Stimulated activated naive CD8-positive, alpha-beta T cell treated with anti-CD3 and anti-CD28 coated beads, Interleukin-15, amount 100 ng/mL, for 72 hours (primary cell): ENCODE results near the gene MT1B.
"Not testable (repeated sequence)": the region's sequence is repeated elsewhere in the genome, so short reads cannot be mapped to it uniquely, and the experiment has no call there.

Source experiments
- ATAC-seq: fragments of 150-1000 bp; cut with Tn5 transposase; 2 replicates; pipeline ENCODE4 v1.10.0; 2021; ENCODE audit warnings: mild to moderate bottlenecking, moderate library complexity
- DNase-seq, 2 donors: peaks; one replicate each; pipeline ENCODE4 v3.0.0; 2021 to 2022
- H3K27ac Mint-ChIP-seq, 2 donors: one replicate each; pipeline ENCODE4 v1.8.0; 2022; ENCODE audit warnings: mild to moderate bottlenecking in 2 of 2, mixed read lengths in 2 of 2, moderate library complexity in 2 of 2
- H3K27me3 Mint-ChIP-seq: one replicate; pipeline ENCODE4 v1.8.0; 2022; ENCODE audit warnings: mixed read lengths
- H3K4me1 Mint-ChIP-seq: one replicate; pipeline ENCODE4 v1.8.0; 2022; ENCODE audit warnings: mild to moderate bottlenecking, mixed read lengths
- H3K4me3 Mint-ChIP-seq, 2 donors: one replicate each; pipeline ENCODE4 v1.8.0; 2022; ENCODE audit warnings: mild to moderate bottlenecking in 2 of 2, mixed read lengths in 2 of 2, moderate library complexity in 1 of 2
- H3K9me3 Mint-ChIP-seq, 2 donors: one replicate each; pipeline ENCODE4 v1.8.0; 2022; ENCODE audit warnings: mixed read lengths in 2 of 2

MT1B gene

DNA sequence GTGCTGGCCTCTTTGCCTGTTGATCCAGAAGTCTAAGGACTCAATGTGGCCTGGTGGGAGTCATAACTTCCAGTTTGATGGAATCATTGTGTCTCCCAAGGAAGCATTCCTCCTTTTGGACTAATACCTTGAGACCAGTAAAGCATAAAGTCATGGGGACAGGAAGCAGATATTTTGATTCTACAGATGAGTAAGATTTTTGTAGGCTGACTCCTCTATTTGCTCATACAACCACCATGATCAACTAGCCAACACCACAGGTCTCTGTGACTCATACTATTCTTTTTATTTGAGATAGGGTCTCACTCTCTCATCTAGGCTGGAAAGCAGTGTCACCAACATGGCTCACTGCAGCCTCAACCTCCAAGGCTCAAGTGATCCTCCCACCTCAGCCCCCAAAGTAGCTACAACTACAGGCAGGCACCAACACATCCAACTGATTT lies 37.1 kb upstream of the MT1B start:
- Mint-ChIP-seq H3K4me3 (peak overlapping the region; percentile 27 to 41), H3K9me3 (no peaks in the 10 kb centered on the region), H3K27me3 (peaks cover 32% of the 10 kb centered on the region), H3K4me1 (peaks cover 78% of the 10 kb centered on the region), H3K27ac (peak overlapping the region; percentile 66 to 74)
- ATAC-seq (peak; percentile 82), DNase-seq (peak in 1 of 2 donors; percentile 57)

DNA sequence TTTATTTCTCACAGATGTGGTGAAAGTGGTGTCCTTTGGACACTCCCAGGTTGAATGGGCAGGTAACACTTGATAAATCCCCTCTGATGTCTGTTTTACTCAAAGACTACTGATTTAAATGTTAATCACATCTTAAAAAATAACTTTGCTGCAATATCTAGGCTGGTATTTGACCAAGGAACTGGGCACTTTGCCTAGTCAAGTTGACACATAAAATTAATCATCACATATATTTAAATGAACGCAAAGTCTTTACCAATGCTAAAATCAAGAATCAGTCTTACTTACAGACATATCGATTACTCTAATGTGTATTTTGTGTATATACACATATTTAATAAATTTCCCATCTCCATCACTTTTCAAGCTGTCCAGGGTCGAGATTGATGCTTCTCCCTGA lies 36.3 kb upstream of the MT1B start:
- Mint-ChIP-seq H3K4me3 (peak overlapping the region in 1 of 2 donors; percentile 27), H3K27me3 (peaks cover 36% of the 10 kb centered on the region), H3K27ac (no peak overlapping the region), H3K4me1 (peaks cover 70% of the 10 kb centered on the region), H3K9me3 (no peaks in the 10 kb centered on the region)
- no peak for ATAC-seq
- no peak for DNase-seq

DNA sequence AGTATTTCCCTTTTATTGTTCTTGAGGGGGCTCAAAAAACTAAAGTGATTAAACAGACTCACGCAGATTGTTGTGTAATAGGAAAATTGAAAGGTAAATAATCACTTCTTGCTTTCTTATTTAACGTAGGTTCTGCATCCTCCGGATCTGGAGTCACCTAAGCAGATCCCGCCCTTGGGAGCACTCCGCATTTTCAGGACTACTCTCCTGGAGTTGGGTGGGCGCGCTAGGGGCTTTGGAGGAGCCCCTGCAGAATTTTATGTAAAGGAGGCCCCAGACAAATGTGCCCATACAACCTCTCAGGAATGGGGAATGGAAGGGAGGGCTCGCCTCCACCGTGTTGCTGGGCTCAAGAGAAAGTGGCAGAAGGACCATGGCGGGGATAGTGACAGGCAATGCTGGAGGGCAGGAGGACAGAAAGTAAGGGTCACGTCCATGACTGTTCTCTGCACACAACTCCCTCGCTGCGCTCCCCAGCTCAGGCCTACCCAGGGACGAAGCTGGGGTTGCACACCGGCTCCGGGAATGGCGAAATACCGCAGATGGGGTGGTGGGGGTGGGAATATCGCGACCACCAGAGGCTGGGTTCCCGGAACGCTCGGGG lies 35.0 kb upstream of the MT1B start:
- no peak for DNase-seq
- H3K4me1 Mint-ChIP-seq: peaks cover 57% of the 10 kb centered on the region
- H3K4me3 Mint-ChIP-seq: peak overlapping the region; percentile 71 to 77
- H3K27me3 Mint-ChIP-seq: peaks cover 36% of the 10 kb centered on the region
- H3K27ac Mint-ChIP-seq: peak overlapping the region in 1 of 2 donors; percentile 80
- no peaks in the 10 kb centered on the region for H3K9me3 Mint-ChIP-seq
- no peak for ATAC-seq

DNA sequence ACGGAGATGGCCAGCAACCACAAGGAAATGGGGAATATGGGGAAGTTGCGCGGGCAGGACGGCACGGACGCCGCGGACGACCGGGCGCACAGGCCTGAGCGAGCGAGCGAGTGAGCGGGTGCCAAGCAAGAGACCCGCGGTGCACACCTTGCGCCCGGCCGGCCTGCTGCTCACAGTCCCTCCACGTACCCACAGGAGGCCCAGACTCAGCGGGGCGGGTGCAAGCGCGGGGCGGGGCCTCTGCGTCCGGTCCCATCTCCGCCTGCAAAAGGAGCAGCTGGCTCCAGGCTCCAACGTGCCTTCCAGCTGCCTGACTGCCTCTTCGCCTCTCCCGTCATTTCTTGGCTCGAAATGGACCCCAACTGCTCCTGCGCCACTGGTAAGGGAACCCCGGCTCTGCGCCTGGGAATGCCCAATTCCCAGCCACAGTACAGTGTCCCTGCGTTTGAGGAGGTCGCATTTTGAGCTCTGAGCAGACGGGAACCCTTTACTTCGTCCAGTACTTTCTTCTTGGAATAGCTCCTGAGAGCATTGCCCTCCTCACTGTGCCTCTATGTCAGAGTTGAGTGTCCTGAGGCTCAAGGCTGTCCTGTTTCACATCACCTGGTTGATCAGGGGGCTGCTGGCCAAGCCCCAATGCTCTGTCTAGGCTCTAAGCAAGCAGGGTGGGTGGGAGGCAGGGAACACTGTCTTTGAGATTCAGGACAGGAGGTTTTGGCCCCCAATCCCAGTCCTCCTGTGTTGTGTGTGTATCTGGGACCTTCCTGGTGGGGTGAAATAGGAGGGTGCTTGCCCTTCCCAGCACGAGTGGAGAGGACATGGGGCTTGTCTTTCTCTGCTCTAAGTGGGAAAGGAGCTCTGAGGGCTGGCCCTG lies 34.2 kb upstream of the MT1B start:
- Mint-ChIP-seq H3K4me1 (peaks cover 52% of the 10 kb centered on the region), H3K9me3 (no peaks in the 10 kb centered on the region), H3K4me3 (peak overlapping the region; percentile 71 to 77)

DNA sequence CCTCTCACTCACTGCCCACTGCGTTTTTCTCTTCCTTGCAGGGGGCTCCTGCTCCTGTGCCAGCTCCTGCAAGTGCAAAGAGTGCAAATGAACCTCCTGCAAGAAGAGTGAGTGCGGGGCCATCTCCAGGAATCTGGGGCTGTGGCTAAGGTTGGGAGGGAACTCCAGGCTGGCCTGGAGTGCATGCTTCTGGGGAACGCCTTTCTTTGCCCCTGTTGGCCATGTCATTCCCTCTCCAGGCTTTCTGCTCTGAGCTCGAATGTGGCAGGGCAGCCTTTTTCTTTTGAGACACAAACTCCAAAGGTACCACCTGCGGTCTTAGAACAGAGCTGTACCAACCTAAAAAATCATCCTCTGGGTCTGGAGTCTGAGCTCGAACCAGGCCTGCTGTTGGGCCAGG lies 33.5 kb upstream of the MT1B start:
- no peak for ATAC-seq
- Mint-ChIP-seq H3K4me1 (peaks cover 45% of the 10 kb centered on the region), H3K4me3 (peak overlapping the region; percentile 71 to 77), H3K9me3 (no peaks in the 10 kb centered on the region), H3K27me3 (peaks cover 36% of the 10 kb centered on the region), H3K27ac (no peak overlapping the region)
- DNase-seq: no peak

More for the DNA sequence above, 34.2 kb upstream of the MT1B start:
- peaks cover 36% of the 10 kb centered on the region for H3K27me3 Mint-ChIP-seq
- peak overlapping the region; percentile 37 to 48 for H3K27ac Mint-ChIP-seq
- ATAC-seq (peak; percentile 75), DNase-seq (peak; percentile 66 to 69)

DNA sequence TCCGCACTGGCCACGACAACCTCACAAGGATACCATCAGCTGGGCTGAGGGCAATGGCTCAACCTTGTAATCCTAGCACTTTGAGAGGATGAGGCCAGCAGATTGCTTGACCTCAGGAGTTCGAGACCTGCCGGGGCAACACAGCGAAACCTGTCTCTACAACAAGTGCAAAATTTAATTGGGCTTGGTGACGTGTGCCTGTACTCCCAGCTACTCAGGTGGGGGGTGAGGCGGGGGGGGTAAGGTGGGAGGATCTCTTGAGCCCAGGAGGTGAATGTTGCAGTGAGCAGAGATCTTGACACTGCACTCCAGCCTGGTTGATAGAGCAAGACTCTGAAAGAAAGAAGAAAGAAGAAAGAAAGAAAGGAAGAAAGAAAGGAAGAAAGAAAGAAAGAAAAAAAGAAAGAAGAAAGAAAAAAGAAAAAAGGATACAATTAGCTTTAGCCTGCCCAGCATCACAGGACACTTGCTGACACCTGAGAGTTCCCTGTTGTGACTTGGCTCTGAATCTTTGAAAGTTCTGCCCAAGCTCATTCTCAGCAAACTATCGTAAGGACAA lies 31.3 kb upstream of the MT1B start:
- Mint-ChIP-seq H3K27ac (no peak overlapping the region), H3K4me3 (no peak overlapping the region), H3K4me1 (peaks cover 30% of the 10 kb centered on the region), H3K27me3 (peaks cover 52% of the 10 kb centered on the region), H3K9me3 (no peaks in the 10 kb centered on the region)
- no peak for DNase-seq
- ATAC-seq: no peak

DNA sequence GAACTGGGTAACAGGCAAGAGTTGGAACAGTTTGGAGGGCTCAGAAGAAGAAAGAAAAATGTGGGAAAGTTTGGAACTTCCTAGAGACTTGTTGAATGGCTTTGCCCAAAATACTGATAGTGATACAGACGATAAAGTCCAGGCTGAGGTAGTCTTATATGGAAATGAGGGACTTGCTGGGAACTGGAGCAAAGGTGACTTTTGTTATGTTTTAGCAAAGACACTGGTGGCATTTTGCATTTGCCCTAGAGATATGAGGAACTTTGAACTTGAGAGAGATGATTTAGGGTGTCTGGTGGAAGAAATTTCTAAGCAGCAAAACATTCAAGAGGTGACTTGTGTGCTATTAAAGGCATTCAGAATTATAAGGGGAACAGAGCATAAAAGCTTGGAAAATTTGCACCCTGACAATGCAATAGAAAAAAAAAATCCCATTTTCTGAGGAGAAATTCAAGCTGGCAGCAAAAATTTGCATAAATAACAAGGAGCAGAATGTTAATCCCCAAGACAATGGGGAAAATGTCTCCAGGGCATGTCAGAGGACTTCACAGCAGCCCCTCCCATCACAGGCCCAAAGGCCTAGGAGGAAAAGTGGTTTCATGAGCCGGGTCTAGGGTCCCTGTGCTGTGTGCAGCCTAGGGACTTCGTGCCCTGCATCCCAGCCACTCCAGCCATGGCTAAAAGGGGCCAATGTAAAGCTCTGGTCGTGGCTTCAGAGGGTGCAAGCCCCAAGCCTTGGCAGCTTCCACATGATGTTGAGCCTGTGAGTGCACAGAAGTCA lies 29.8 kb upstream of the MT1B start:
- Mint-ChIP-seq H3K4me1 (peaks cover 32% of the 10 kb centered on the region), H3K27me3 (peaks cover 62% of the 10 kb centered on the region)
- not testable (repeated sequence) for DNase-seq, H3K4me3 Mint-ChIP-seq, ATAC-seq, H3K27ac Mint-ChIP-seq, H3K9me3 Mint-ChIP-seq

DNA sequence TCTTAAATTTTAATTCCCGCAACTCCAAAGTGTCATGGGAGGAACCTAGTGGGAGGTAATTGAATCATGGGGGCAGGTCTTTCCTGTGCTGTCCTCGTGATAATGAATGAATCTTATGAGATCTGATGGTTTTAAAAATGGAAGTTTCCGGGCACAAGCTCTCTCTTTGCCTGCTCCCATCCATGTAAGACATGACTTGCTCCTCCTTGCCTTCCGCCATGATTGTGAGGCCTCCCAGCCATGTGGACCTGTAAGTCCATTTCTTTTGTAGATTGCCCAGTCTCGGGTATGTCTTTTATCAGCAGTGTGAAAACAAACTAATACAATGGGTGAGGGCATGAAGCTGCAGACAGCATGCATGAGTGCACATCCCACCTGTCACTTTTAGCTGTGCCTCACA lies 28.5 kb upstream of the MT1B start:
- Mint-ChIP-seq H3K4me1 (peaks cover 20% of the 10 kb centered on the region), H3K27me3 (peaks cover 56% of the 10 kb centered on the region), H3K27ac (peak overlapping the region in 1 of 2 donors; percentile 81)
- H3K9me3 Mint-ChIP-seq, H3K4me3 Mint-ChIP-seq, ATAC-seq, DNase-seq: not testable (repeated sequence)

DNA sequence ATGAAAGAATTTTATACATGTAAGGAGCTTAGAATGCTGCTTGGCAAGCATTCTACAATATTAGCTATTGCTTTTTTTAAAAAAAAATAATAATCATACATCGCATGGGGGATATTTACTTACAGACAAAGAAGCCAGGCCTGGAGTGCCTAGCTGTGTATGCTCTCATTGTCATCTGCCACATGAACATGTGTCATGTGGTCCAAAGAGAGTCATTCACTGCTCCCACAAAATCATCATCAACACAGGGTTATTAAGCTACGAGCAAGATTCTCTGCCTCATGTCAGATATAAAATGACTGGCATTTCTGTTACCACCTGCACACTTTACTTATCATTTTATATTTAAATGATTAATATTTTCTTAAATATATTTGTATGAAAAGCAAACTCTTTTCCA lies 28.0 kb upstream of the MT1B start:
- peaks cover 54% of the 10 kb centered on the region for H3K27me3 Mint-ChIP-seq
- ATAC-seq: no peak
- peaks cover 20% of the 10 kb centered on the region for H3K4me1 Mint-ChIP-seq
- no peak overlapping the region for H3K4me3 Mint-ChIP-seq
- H3K9me3 Mint-ChIP-seq: no peaks in the 10 kb centered on the region
- no peak overlapping the region for H3K27ac Mint-ChIP-seq
- no peak for DNase-seq

DNA sequence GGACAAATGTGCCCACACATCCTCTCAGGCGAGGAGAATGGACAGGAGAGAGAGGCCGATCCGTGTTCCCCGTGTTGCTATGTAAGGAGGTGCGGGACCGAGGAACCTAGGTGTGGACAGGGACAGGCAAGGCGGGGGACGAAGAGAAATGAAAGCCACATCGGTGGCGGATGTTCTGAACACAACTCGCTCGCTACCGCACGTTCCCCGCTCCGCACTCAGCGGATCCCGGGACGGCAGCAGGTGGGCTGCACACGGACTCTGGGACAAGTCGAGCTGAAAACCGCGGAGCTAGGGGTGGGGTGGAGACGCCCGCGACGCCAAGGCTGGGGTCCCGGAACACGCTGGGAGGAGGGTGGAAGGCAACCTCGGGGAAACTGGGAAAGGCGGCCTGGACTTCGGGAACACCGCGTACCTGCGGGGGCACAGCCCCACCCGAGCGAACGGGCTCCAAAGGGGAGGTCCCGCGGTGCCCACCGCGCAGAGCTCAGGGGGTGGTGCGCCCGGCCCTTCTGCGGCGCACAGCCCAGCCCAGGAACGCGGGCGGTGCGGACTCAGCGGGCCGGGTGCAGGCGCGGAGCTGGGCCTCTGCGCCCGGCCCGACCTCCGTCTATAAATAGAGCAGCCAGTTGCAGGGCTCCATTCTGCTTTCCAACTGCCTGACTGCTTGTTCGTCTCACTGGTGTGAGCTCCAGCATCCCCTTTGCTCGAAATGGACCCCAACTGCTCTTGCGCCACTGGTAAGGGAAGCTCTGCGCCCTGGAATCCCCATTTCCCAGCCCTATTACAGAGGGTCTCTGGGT lies 26.3 kb upstream of the MT1B start, which contains the start of gene MT1E:
Gene MT1E, plus strand, starts transcription at position 642 of the 803 bp plus-strand sequence. Its CDS starts 71 bp downstream, at position 713.
- peaks cover 58% of the 10 kb centered on the region for H3K27me3 Mint-ChIP-seq
- H3K27ac Mint-ChIP-seq: peak within 1 kb of the TSS; percentile 93 to 96
- H3K4me3 Mint-ChIP-seq: peak within 1 kb of the TSS; percentile 89 to 94
- H3K4me1 Mint-ChIP-seq: peaks cover 20% of the 10 kb centered on the region
- H3K9me3 Mint-ChIP-seq: no peaks in the 10 kb centered on the region
- ATAC-seq: peak; percentile 92
- DNase-seq: peak; percentile 62 to 73

DNA sequence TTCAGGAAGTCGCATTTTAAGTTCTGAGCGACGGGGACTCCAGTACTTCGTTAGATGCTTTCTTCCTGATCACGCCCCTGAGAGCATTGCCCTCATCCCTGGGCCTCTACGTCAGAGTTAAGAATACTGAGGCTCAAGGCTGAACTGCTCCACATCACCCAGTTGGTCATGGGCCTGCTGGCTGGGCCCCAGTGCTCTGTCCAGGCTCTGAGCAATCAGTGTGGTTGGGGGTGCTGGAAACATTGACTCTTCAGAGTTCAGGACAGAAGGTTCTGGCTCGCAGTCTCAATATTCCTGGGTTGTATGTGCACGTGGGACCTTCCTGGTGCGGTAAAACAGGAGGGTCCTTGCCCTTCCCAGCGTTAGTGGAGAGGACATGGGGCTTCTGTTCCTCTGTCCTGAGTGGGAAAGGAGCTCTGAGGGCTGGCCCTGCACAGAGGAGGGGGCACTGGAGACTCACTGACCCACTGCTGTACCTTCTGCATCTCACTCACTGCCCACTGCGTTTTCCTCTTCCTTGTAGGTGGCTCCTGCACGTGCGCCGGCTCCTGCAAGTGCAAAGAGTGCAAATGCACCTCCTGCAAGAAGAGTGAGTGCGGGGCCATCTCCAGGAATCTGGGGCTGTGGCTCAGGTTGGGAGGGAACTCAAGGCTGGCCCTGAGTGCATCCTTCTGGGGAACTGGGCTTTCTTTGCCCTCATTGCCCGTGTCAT lies 25.6 kb upstream of the MT1B start:
- DNase-seq (no peak), ATAC-seq (peak; percentile 38)
- Mint-ChIP-seq H3K4me3 (peak overlapping the region; percentile 89 to 94), H3K9me3 (no peaks in the 10 kb centered on the region), H3K27me3 (peaks cover 65% of the 10 kb centered on the region), H3K4me1 (peaks cover 20% of the 10 kb centered on the region), H3K27ac (peak overlapping the region; percentile 87 to 93)

DNA sequence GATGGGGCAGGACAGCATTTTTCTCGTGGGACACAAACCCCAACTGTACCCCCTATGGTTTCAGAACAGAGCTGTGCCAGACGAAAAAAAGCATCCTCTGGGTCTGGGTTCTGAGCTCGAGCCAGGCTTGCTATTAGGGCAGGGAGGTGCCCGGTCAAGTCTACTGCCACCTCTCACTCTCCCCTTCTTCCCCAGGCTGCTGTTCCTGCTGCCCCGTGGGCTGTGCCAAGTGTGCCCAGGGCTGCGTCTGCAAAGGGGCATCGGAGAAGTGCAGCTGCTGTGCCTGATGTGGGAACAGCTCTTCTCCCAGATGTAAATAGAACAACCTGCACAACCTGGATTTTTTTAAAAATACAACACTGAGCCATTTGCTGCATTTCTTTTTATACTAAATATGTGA lies 25.0 kb upstream of the MT1B start:
- peaks cover 22% of the 10 kb centered on the region for H3K4me1 Mint-ChIP-seq
- H3K27me3 Mint-ChIP-seq: peaks cover 71% of the 10 kb centered on the region
- ATAC-seq: no peak

DNA sequence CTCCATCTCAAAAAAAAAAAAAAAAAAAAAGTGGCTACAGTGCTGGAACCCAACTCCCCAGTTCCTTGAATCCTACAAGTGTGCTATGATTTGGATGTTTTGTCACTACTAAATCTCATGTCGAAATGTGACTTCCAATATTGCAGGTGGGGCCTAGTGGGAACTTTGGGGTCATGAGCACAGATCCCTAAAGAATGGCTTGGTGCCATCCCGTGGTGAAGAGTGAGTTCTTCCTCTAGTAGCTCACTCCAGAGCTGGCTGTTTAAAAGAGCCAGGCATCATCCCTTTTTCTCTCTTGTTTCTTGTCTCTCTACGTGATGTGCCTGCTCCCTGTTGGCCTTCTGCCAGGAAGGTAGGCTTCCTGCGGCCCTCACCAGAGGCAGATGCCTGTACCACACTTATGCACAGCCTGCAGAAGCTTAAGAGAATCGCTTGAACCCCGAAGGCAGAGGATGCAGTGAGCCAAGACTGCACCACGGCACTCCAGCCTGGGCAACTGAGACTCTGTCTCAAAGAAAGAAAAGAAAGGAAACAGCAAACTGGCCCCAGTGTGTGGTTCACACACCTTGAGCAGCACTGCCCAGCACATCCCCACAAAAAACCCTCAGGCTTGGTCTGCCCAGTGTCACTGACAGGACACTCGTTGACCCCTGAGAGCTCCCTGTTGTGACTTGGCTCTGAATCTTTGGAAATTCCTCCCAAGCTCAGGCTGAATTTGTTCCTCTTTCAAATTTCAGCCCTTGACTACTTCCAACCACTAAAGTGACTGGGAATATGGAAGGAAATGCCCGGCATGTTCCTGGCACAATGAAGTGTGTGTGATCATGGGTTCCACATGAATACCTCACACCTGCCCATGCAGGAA lies 23.0 kb upstream of the MT1B start:
- H3K27ac Mint-ChIP-seq: no peak overlapping the region
- DNase-seq (no peak), ATAC-seq (no peak)
- no peaks in the 10 kb centered on the region for H3K9me3 Mint-ChIP-seq
- no peak overlapping the region for H3K4me3 Mint-ChIP-seq
- peaks cover 91% of the 10 kb centered on the region for H3K27me3 Mint-ChIP-seq
- H3K4me1 Mint-ChIP-seq: peaks cover 37% of the 10 kb centered on the region

More for the DNA sequence above, 25.0 kb upstream of the MT1B start:
- no peak for DNase-seq
- Mint-ChIP-seq H3K4me3 (peak overlapping the region; percentile 89 to 94), H3K9me3 (no peaks in the 10 kb centered on the region), H3K27ac (no peak overlapping the region)
